Measurements from ENCODE around the gene PLEKHM1.

DNA sequence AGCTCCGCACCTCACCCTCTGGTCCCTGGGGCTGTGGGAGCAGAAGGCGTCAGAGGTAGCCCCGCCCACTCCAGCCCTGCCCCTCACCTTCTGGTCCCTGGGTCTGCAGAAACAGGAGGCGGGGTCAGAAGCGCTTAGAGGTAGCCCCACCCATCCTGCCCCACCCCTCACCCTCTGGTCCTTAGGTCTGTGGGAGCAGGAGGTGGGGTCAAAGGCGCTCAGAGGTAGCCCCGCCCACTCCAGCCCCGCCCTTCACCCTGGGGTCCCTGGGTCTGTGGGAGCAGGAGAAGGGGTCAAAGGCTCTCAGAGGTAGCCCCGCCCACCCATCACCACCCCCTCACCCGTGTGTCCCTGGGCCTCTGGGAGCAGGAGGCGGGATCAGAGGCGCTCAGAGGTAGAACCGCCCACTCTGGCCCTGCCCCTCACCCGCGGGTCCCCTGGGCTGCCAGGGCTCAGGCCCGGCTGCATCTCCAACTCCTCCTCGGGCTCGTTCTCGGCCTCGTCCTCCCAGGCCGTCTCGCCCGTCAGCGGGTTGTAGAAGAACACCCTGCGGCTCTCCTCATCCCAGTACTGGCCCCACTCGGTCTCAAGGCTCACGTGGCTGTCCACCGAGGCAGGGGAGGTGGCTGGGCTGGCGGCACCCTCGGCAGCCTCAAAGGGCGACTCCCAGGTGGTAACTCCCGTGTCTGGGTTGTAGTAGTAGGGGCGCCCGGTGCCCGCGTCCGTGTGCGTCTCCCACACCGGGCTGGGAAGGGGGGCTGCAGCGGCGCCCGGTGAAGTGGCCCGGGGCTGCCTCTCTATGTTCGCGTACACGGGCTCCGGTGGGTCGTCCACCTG lies 85.1 kb downstream of the PLEKHM1 start:
- TF ChIP-seq ZC3H10 (CRISPR knock-in tag; IDR thresholded peaks at IDR 0.05) (no peak), ZFP3 (CRISPR knock-in tag; IDR thresholded peaks at IDR 0.05) (no peak), ZNF8 (CRISPR knock-in tag; IDR thresholded peaks at IDR 0.05) (no peak), ZFP30 (CRISPR knock-in tag; IDR thresholded peaks at IDR 0.05) (no peak)
